ENCODE data around the gene ADAM20.

GRCh38 chr14:70558356-70558755, 23.6 kb upstream of the ADAM20 start:
- TF ChIP-seq CTCF (IDR thresholded peaks at IDR 0.05): no peak
- no peak for TF ChIP-seq EZH2 (IDR thresholded peaks at IDR 0.05; ENCODE audit: borderline replicate concordance, insufficient read depth, low read depth, low read length, poor library complexity, severe bottlenecking)
